ENCODE measurements around the gene YIF1A.

YIF1A gene

DNA sequence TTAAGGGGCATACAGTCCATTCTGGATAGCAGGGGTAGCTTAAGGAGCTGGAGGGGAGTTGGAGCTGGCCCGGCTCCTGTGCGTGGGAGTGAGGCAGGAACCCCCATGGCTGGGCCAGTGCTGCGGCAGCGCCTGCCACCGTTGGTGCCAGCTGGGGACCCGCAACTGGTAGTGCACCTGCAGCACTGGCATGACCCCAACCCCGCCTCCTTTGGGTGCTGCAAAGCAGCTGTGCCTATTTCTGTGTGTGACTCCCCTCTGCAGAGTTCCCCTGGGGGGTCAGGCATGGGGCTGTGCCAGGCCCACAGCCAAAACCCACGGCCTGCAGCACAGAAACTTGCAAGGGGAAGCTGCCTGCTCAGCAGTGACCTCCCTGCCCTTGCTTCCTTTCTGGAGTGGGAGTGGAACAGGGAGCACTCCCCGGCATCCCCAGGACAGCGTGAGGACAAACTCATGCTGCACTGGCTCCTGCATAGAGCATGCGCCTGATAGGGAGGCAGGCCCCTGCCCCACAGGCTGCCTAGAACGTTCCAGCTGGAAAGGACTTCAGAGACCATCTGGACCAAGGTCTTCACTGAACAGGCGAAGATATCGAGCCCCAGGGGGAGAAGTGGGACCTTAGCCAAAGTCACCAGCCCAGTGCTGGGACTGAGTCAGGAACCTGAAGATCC is 46.7 kb downstream of the YIF1A start:
- TF ChIP-seq, protein P1, sequence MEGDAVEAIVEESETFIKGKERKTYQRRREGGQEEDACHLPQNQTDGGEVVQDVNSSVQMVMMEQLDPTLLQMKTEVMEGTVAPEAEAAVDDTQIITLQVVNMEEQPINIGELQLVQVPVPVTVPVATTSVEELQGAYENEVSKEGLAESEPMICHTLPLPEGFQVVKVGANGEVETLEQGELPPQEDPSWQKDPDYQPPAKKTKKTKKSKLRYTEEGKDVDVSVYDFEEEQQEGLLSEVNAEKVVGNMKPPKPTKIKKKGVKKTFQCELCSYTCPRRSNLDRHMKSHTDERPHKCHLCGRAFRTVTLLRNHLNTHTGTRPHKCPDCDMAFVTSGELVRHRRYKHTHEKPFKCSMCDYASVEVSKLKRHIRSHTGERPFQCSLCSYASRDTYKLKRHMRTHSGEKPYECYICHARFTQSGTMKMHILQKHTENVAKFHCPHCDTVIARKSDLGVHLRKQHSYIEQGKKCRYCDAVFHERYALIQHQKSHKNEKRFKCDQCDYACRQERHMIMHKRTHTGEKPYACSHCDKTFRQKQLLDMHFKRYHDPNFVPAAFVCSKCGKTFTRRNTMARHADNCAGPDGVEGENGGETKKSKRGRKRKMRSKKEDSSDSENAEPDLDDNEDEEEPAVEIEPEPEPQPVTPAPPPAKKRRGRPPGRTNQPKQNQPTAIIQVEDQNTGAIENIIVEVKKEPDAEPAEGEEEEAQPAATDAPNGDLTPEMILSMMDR (IDR thresholded peaks at IDR 0.05; ENCODE audit: low read depth, low read length): no peak
- H3K27me3 ChIP-seq (ENCODE audit: insufficient read depth, low read depth, severe bottlenecking): no peaks in the 10 kb centered on the region
- peaks cover 13% of the 10 kb centered on the region for H3K36me3 ChIP-seq
- no peak overlapping the region for H3K4me3 ChIP-seq (ENCODE audit: low read depth, low read length)
- no peak overlapping the region for H3K27ac ChIP-seq
- H3K9me3 ChIP-seq (ENCODE audit: severe bottlenecking): no peaks in the 10 kb centered on the region
- no peak for DNase-seq

DNA sequence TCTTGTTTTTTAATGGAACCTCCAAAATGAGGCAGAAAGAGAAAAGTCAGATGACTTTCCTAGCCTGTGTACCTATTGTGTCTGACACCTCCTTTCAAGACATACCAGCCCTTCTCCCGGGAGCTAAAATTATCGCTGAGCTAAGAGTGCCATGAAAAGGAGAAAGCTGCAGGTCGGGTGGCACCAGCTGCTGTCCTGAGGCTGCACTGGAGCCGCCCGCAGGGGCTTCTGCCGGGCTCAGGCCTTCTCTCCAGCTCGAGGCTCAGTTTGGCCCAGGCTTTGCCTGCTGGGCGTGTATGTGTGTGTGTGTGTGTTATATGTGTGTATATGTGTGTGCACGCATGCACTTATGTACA is 48.2 kb downstream of the YIF1A start:
- H3K27me3 ChIP-seq (ENCODE audit: insufficient read depth, low read depth, severe bottlenecking): no peaks in the 10 kb centered on the region
- no peaks in the 10 kb centered on the region for H3K9me3 ChIP-seq (ENCODE audit: severe bottlenecking)
- DNase-seq: no peak
- no peak overlapping the region for H3K27ac ChIP-seq
- H3K4me3 ChIP-seq (ENCODE audit: low read depth, low read length): no peak overlapping the region
- TF ChIP-seq, protein P1 (IDR thresholded peaks at IDR 0.05; ENCODE audit: low read depth, low read length): no peak
- peaks cover 16% of the 10 kb centered on the region for H3K36me3 ChIP-seq

DNA sequence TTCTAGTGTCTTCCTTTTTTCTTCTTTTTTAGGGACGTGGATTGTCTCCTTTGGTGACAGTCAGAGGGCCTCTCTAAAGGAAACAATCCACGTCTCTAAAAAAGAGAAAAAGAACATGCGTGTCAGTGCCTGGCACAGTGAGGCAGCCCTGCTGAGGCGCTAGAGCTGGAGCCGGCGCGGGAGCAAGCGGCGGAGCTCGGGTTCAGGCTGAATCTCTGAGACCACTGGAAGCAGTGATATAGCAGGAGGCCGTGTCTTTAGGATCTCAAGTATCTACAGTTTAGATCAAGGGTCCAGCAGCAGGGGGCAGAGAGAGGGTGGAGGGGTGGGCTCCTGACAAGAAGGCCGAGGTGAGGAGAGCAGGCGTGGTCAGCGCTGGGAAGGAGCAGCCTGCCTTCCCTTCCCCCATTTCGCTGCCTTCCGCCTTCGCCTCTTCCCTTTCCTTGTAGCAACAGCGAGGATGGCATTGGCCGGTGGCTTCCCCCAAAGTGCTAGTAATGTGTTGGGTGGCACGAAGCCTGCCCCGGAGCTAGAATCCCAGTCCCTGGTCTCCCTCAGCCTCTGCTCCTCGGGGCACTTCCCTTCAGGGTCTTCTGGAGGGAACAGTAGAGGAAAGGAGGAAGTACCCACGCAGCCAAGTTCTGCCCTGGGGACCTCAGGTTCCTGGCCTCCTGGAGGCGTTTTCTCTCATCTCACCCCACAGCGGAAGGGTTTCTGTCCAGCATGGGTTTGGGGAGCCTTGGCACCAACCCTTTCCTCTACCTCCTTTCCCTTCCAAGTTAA is 48.8 kb downstream of the YIF1A start:
- Histone ChIP-seq H3K27ac (no peak overlapping the region), H3K9me3 (ENCODE audit: severe bottlenecking) (no peaks in the 10 kb centered on the region), H3K4me3 (ENCODE audit: low read depth, low read length) (no peak overlapping the region), H3K36me3 (peaks cover 16% of the 10 kb centered on the region), H3K27me3 (ENCODE audit: insufficient read depth, low read depth, severe bottlenecking) (no peaks in the 10 kb centered on the region)
- TF ChIP-seq, protein P1 (IDR thresholded peaks at IDR 0.05; ENCODE audit: low read depth, low read length): no peak
- no peak for DNase-seq

DNA sequence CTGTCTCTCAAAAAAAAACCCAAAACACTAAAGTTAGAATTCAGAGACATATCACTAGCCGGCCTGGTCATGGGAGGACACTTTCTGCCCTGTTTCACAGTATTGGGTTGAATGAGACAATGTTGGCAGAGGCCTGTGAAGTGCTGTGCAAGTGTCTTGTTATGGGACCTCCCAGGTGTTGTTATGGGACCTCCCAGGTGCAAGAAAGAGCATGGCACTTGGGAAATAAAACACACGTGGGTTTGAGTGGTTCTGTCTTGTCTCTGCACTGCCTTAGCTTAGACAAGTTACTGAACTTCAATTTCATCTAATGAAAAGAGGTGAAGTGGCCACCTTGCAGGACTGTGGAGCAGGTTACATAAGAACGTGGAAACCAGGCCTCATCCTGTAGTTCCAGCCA is 49.4 kb downstream of the YIF1A start:
- TF ChIP-seq, protein P1 (IDR thresholded peaks at IDR 0.05; ENCODE audit: low read depth, low read length): no peak
- Histone ChIP-seq H3K27ac (no peak overlapping the region), H3K36me3 (peaks cover 21% of the 10 kb centered on the region), H3K27me3 (ENCODE audit: insufficient read depth, low read depth, severe bottlenecking) (no peaks in the 10 kb centered on the region), H3K4me3 (ENCODE audit: low read depth, low read length) (no peak overlapping the region), H3K9me3 (ENCODE audit: severe bottlenecking) (no peaks in the 10 kb centered on the region)
- no peak for DNase-seq

DNA sequence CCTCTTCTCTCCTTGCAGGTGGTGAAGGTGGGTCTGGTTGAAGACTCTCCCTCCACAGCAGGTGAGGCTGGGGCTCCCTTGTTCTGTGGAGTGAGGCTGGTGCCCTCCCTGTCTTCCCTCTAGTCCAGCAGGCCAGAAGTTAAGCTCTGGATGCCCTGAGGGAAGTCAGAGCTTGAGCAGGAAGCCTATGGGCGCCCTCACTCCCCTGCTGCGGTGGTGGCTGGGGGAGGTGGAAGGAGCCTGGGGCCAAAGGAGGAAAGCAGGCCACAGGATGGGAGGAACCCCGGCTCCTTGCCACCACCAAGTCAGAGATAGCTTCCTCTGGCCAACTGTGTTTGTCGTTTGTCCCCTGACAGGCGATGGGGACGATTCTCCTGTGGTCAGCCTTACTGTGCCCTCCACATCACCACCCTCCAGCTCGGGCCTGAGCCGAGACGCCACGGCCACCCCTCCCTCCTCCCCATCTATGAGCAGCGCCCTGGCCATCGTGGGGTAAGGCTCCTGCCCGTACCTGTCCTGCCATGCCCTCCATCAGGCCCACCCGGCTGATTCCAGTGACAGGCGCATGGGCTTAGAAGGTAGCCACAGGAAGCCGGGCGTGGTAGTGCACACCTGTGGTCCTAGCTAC is 50.0 kb downstream of the YIF1A start:
- Histone ChIP-seq H3K27ac (no peak overlapping the region), H3K9me3 (ENCODE audit: severe bottlenecking) (no peaks in the 10 kb centered on the region), H3K36me3 (peaks cover 27% of the 10 kb centered on the region), H3K4me3 (ENCODE audit: low read depth, low read length) (no peak overlapping the region), H3K27me3 (ENCODE audit: insufficient read depth, low read depth, severe bottlenecking) (no peaks in the 10 kb centered on the region)
- TF ChIP-seq, protein P1 (IDR thresholded peaks at IDR 0.05; ENCODE audit: low read depth, low read length): no peak
- no peak for DNase-seq

All from WERI-Rb-1 (cell line).